Left ventricle myocardium superior (tissue), 1 donor: ENCODE data around the gene TMEM238L. TPM values are rescaled to one million over a fixed set of nuclear protein-coding genes. Genes with fewer than 3 reads are reported as not detected.

Experiments used
- ATAC-seq: fragments of 200-7000 bp; cut with Tn5 transposase; one replicate; pipeline ENCODE4 v1.9.1; 2020; ENCODE audit warnings: mild to moderate bottlenecking, moderate library complexity
- DNase-seq: peaks from one replicate; pipeline ENCODE4 v3.0.0-alpha.2; 2020
- intact Hi-C: fragments of 100-400 bp; cut with micrococcal nuclease; formaldehyde crosslinking; loops from one replicate; pipeline ENCODE4 v1.11.0; 2022
- total RNA-seq: library from RNA; stranded (reverse); fragmentation: NEBNext Ultra II Directional; extraction: Animal tissue kit (Norgen Biotek cat#: 25700); gene quantifications from one replicate; pipeline ENCODE4 v1.2.1, GENCODE V29; 2021
- donor health status: DM: no; HTN: yes; CAD: no; lungs with severe emphysema.

The TMEM238L gene
- total RNA-seq, 1 donor from 2014 or later: not detected

DNA sequence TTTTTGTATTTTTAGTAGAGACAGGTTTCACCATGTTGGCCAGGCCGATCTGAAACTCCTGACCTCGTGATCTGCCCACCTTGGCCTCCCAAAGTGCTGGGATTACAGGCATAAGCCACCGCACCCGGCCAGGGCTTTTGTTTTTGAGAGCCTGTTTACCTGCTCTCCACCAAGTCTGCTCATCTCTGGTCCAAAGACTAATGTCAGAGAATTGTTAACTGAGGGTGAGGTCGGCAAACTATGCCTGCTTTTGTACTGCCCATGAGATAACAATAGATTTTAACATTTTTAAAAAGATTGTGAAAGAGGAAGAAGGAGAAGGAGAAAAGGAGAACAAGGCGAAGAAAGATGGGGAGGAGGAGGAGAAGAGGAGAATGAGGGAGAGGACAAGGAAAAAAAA is 26.0 kb downstream of the TMEM238L start:
- no peak for ATAC-seq
- intact Hi-C loops: no loop called here
- DNase-seq: no peak

DNA sequence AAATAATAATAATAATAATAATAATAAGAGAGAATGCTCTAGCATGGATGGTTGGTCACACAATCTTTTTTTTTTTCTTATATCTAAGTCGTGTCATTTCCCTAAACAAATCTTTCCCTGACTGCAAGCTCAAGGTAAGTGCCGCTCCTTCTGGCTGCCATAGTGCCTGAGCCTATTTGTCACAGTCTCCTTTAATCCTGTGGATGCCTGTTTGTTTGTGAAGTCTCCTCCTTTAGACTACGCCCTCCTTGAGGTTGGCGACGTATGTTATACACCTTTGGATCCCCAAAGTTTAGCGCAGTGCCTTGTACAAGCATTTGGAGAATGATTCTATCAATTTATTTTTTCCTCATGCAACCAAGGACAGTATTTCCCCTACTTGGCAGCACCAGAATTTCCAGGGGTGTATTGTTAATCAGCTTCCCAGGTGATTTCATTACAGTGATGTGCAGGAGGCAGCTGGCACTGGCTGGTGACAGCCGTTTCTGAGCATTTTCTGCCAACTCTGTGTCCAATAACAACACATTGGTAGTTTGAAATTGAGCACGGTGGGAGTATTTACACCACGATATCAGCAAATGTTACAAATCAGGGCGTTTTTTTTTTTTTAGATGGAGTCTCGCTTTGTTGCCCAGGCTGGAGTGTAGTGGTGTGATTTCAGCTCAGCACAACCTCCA is 26.6 kb downstream of the TMEM238L start:
- no peak for DNase-seq
- intact Hi-C loops: no loop called here
- no peak for ATAC-seq

- DNase-seq (no peak), ATAC-seq (no peak)
- intact Hi-C loops: no loop called here
Measured at GRCh38 chr17:10776381-10776780, 27.5 kb downstream of the TMEM238L start.

DNA sequence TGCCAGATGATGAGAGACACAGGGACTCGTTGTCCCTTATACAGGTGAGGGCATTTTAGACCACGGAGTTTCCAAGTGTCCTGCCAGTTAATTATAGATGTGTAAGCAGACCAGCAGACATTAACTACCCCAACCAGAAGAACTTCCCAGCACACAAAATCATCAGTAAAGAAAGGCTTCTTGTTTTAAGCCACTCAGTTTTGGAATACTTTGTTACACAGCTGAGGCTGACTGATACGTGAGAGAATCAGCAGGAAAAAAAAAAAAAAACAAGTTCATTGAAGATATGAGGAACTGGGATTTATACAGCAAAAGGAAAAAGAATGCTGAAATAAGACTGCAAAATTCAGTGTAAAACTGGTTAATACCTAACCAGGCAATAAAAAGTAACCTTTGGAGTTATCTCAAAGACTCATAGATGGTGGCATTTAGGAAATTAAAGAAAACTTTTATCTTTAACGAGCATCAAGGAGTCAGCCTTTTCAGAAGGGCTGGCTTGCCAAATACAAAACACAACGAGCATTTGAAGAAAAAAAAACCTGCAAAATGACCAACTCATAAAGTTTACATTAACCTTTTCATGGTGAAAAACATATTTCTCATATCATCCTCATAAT is 28.1 kb downstream of the TMEM238L start:
- no peak for ATAC-seq
- DNase-seq: no peak

GRCh38 chr17:10775058-10775457 is 28.8 kb downstream of the TMEM238L start:
- intact Hi-C loops: no loop called here
- ATAC-seq (no peak), DNase-seq (no peak)

More for the DNA sequence above, 28.1 kb downstream of the TMEM238L start:
- intact Hi-C loops: no loop called here

- ATAC-seq (no peak), DNase-seq (no peak)
- intact Hi-C loops: no loop called here
Measured at GRCh38 chr17:10773391-10773790, 30.5 kb downstream of the TMEM238L start.

DNA sequence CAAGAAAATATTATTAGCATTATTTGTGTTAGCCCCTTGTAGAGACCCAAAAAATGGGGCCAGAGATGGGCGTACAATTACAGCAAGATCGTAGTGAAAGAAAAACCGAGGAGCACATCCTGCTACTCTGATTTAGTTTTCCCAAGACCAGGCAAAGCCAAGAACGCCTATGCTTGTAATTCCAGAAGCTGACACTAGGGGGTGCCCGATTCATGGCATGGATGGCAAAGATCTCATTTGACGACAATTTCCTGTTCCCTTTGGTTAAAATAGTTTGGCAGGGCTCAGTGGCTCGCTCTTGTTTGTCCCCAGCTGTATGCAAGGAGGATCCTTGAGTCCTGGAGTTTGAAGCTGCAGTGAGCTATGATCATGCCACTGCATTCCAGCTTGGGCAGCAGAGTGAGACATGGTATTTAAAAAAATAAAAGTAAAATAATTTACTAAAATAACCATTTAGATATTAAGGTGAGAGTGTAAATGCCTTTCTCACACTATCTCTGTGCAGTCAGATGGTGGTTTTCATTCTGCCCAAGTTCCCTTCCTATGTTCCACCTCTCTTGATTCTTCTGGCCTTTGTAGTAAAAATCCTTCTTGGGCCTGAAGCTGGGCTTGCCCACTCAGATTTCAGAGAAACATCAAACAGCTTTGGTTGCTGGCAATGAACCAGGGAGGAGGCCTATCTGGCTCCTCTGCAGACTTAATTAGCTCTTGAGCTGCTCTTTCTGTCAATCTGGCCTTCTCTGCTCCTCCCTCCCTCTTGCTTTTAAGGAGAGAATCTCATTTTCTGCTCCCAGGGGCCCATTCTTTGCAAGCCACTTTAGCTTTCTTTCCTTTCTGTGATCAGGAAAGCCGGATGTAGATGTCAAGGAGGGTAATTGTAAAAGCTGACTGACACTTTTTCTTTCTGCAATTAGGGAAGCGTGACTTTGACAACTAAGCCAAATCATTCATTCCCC is 31.2 kb downstream of the TMEM238L start:
- ATAC-seq (no peak), DNase-seq (no peak)
- intact Hi-C loops: no loop called here

- intact Hi-C loops: no loop called here
- DNase-seq (no peak), ATAC-seq (no peak)
Measured at GRCh38 chr17:10771148-10771547, 32.8 kb downstream of the TMEM238L start.

DNA sequence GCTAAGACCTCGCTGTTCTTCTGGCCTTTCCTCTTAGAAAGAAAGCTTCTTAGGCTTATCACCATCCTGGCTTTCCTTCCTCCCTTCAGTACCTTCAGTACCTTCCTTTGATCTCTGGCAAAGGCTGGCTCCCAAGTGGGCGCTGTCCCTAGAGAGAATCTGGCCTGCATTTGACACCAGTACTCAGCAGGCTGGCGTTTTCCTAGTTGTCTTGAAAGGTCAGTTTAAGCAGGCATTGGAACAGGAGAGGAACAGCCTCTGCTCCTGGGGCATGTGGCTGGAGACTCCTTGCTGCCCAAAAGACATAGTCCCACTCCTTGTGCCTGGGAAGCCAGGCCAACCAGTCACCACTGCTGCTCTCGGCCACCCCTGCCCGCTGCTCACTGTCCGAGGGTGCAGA is 34.1 kb downstream of the TMEM238L start:
- DNase-seq (no peak), ATAC-seq (no peak)
- intact Hi-C loops: no loop called here

DNA sequence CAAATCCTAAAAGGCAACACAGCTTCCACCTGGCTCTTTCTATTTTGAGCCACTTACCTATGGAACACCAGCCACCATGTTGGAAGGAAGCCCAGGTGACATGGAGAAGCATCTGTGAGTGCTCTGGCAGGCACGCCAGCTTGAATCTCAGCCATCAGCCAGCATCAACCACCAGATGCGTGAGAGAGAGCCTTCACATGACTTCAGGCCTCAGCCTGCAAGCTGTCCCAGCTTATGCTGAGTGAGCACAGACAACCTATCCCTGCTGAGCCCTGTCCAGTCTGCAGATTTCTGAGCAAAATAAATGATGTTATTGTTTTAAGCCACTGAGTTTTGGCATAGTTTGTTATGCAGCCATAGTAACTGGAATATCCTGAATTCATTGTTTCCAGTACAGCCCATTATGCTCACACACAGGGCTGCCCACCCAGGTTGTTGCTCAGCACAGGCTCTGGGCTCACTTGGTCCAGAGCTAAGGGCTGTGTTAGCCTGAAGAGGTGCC is 35.1 kb downstream of the TMEM238L start:
- intact Hi-C loops: no loop called here
- ATAC-seq (no peak), DNase-seq (no peak)

DNA sequence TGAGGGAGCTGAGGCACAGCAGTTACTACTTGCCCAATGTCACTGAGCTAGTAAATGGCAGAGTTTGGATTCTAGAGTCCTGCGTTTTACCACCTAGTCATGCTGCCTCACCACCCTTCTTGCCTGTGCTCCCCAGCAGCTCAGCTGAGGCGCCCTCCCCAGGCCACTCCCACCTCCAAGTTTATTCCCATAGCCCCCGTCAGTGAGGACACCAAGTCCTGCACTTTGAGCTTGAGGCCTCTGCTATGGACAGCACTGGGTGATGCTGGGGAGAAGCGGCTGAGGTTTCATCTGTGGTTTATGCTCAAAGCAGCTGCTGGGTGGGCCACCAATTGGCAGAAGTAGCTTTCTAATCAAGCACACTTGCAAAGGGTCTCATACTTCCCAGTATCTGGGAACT is 36.7 kb downstream of the TMEM238L start:
- DNase-seq (no peak), ATAC-seq (no peak)
- intact Hi-C loops: no loop called here

DNA sequence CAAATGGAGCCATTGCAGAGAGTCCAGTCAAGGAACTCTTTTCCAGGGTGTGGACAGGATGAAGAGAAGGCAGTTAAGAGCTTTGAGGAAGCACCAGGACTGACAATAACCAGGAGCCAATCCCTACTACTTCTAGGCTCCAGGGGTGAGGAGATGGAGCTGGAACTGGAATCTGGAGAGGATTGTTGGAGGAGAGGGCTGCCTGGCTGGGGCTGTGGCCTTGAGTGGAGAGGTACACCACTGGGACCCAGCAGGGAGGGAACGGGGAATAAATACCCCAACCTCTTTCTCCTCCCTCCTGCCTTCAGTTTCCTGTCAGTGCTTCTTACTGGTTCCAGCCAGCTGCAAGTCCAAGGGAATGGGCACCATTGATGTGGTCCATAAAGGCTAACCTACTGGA is 41.9 kb downstream of the TMEM238L start:
- no peak for ATAC-seq
- intact Hi-C loops: no loop called here
- DNase-seq: no peak

GRCh38 chr17:10761281-10761680 is 42.6 kb downstream of the TMEM238L start:
- DNase-seq (no peak), ATAC-seq (no peak)
- intact Hi-C loops: no loop called here

DNA sequence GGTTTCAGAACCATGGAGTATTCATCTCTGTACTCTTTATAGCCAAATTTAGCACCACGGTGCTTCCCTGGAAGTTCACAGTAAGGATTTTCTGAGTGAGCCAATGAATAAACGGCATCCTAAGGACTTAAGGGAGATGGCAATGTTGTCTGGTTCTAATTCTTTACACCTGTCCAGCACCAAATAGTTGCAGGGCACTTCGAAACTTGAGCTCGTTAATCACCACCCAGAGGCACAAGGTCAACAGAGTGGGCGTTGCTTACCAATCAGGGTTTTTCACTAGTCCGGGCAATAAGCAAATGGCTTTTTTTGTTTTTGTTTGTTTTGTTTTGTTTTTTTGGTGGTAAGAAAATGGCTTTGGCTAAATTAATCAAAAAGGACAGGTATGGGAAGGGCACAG is 45.8 kb downstream of the TMEM238L start:
- DNase-seq: no peak
- no peak for ATAC-seq
- intact Hi-C loops: no loop called here

DNA sequence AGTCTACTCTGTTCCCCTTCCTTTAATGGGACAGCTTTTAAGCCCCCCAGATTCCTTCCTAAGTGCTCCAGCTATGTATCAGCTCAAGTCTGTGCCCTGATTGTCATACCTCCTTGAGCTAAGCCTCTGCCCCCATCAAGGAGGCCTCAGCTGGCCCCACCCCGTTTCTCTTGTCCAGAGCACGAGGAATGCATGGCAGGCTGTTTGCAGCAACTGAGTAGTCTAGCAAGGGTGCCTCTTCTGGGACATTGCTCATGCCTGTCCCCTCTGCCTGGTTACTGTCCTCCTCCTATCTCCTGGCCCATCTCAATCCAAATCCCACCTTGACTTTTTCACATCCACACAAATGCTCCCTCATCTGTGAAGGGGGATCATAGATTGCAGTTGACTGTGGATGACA is 46.3 kb downstream of the TMEM238L start:
- intact Hi-C loops: no loop called here
- no peak for DNase-seq
- ATAC-seq: no peak

GRCh38 chr17:10757067-10757466 is 46.8 kb downstream of the TMEM238L start:
- ATAC-seq: no peak
- no peak for DNase-seq
- intact Hi-C loops: no loop called here

DNA sequence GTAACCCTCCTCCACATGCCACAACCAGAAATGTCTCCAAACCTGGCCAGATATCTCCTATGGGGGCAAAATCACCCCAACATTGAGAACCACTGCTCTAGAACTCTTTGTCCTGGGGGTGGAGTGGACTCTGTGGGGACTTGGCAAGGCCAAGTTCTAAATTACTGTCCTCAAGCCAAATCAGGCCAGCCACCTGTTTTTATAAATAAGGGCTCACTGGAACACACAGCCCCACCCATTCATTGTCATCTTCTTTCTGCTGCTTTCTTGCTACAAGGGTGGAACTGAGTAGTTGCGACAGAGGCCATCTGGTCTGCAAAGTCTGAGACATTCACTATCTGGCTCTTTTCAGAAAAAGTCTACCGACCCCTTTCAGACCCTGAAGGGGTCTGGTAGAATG is 47.3 kb downstream of the TMEM238L start:
- intact Hi-C loops: no loop called here
- ATAC-seq (no peak), DNase-seq (no peak)

DNA sequence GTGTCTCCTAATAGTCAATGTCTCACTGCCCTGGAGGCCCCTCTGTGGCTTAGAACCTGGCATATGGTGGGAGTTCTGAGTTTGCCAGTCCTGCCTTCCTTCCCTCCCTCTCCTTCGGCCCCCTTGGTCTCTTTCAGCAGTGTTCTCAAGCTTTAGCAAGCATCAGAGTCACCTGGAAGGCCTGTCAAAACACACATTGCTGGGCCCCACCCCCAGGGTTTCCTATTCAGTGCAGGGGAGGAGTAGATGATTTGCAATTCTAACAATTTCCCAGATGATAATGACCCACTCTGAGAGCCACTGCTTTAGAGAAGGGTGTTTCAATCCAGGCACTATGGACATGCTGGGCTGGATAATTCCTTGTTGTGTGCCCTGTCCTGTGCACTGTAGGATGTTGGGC is 47.7 kb downstream of the TMEM238L start:
- ATAC-seq: no peak
- intact Hi-C loops: no loop called here
- no peak for DNase-seq

DNA sequence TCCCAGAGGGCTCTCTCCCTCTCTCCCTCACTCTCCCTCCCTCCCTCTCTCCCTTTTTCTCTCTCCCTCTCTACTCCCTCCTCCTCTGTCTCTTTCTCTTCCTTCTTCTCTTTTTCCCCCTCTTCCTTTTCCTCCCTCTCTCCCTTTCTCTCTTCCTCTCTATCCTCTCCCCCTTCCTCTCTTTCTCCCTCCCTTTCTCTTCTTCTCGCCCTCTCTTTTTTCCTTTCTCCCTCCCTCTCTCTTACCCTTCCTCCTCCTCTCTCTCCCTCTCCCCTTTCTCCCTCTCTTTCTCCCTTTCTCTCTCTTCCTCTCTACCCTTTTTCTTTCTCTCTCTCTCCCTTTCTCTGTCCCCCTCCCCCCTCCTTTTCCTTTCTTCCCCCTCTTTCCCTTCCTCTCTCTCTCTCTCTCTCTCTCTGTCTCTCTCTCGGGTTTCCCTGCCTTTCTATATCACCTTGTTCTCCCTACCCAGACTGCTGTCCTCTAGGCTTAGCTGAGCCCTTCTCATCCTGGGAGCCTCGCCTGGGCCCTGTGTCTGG is 48.2 kb downstream of the TMEM238L start:
- intact Hi-C loops: no loop called here
- DNase-seq (no peak), ATAC-seq (no peak)
